Astrocyte (in vitro differentiated cells and primary cell): ENCODE measurements around the gene RHPN2. TPM values are rescaled to one million over a fixed set of nuclear protein-coding genes. Genes with fewer than 3 reads are reported as not detected.

Source experiments
- DNase-seq: peaks from one replicate; pipeline ENCODE4 v3.0.0-alpha.2; 2010; ENCODE audit warnings: low read depth
- FAIRE-seq: peaks from 2 replicates; lab custom pipeline; 2011; peaks lifted over from hg19 to GRCh38; lab: Jason Lieb, UNC
- H2AFZ ChIP-seq: 2 replicates; pipeline ENCODE4 v1.6.0; 2012; ENCODE audit warnings: low read depth, low read length, inconsistent platforms
- H3K27ac ChIP-seq: 2 replicates; pipeline ENCODE4 v1.5.1; 2011; ENCODE audit warnings: low read depth, low read length, inconsistent platforms
- H3K27me3 ChIP-seq: 2 replicates; pipeline ENCODE4 v1.6.0; 2011; ENCODE audit warnings: low read length, inconsistent platforms; ENCODE audit not compliant: insufficient read depth
- H3K36me3 ChIP-seq: 2 replicates; pipeline ENCODE4 v1.5.1; 2011; ENCODE audit warnings: low read length, inconsistent platforms; ENCODE audit not compliant: insufficient read depth
- H3K4me1 ChIP-seq: 2 replicates; pipeline ENCODE4 v1.5.1; 2011; ENCODE audit warnings: low read length, inconsistent platforms; ENCODE audit not compliant: insufficient read depth
- H3K4me2 ChIP-seq: 2 replicates; pipeline ENCODE4 v1.6.0; 2012; ENCODE audit warnings: low read length, inconsistent platforms
- H3K4me3 ChIP-seq: 2 replicates; pipeline ENCODE4 v1.5.1; 2011; ENCODE audit warnings: low read depth, mild to moderate bottlenecking, low read length, inconsistent platforms; ENCODE audit not compliant: insufficient read depth
- H3K79me2 ChIP-seq: 2 replicates; pipeline ENCODE4 v1.6.0; 2012; ENCODE audit warnings: mild to moderate bottlenecking, low read length, inconsistent platforms; ENCODE audit not compliant: insufficient read depth
- H3K9ac ChIP-seq: 2 replicates; pipeline ENCODE4 v1.6.0; 2012; ENCODE audit warnings: mild to moderate bottlenecking, low read length, inconsistent platforms
- H3K9me3 ChIP-seq: 2 replicates; pipeline ENCODE4 v1.5.1; 2012; ENCODE audit warnings: low read depth, mild to moderate bottlenecking, low read length, inconsistent platforms; ENCODE audit not compliant: insufficient read depth
- H4K20me1 ChIP-seq: 2 replicates; pipeline ENCODE4 v1.6.0; 2012; ENCODE audit warnings: low read length, inconsistent platforms; ENCODE audit not compliant: insufficient read depth
- H3K27ac Mint-ChIP-seq: one replicate; pipeline ENCODE4 v1.8.0; 2021; ENCODE audit warnings: mild to moderate bottlenecking, mixed read lengths; ENCODE audit not compliant: unreplicated experiment
- H3K27me3 Mint-ChIP-seq: one replicate; pipeline ENCODE4 v1.8.0; 2021; ENCODE audit warnings: low read depth, mixed read lengths; ENCODE audit not compliant: unreplicated experiment
- H3K36me3 Mint-ChIP-seq: one replicate; pipeline ENCODE4 v1.8.0; 2021; ENCODE audit warnings: low read depth, mixed read lengths; ENCODE audit not compliant: unreplicated experiment
- H3K4me1 Mint-ChIP-seq: one replicate; pipeline ENCODE4 v1.8.0; 2021; ENCODE audit warnings: low read depth, mixed read lengths; ENCODE audit not compliant: unreplicated experiment
- H3K4me3 Mint-ChIP-seq: one replicate; pipeline ENCODE4 v1.8.0; 2021; ENCODE audit warnings: mild to moderate bottlenecking, moderate library complexity, mixed read lengths; ENCODE audit not compliant: unreplicated experiment
- H3K9me3 Mint-ChIP-seq: one replicate; pipeline ENCODE4 v1.8.0; 2021; ENCODE audit warnings: mild to moderate bottlenecking, mixed read lengths; ENCODE audit not compliant: unreplicated experiment
- CTCF ChIP-seq: IDR thresholded peaks from 2 replicates; pipeline ENCODE4 v1.5.1; 2011; ENCODE audit warnings: low read depth, mild to moderate bottlenecking, inconsistent platforms, low read length, moderate library complexity; ENCODE audit not compliant: insufficient read depth
- EZH2 ChIP-seq: IDR thresholded peaks from 2 replicates; pipeline ENCODE4 v1.6.1; 2012; ENCODE audit warnings: mild to moderate bottlenecking, low read length, inconsistent platforms; ENCODE audit not compliant: insufficient read depth
- total RNA-seq: library from RNA; stranded (reverse); gene quantifications from 2 replicates; pipeline ENCODE4 v1.2.1, GENCODE V29; 2021

Gene RHPN2
- total RNA-seq, 1 donor from 2014 or later, result 12.6 TPM

- Histone ChIP-seq H3K27ac (no peak overlapping the region), H3K4me3 (no peak overlapping the region), H3K79me2 (no peaks in the 10 kb centered on the region), H4K20me1 (peaks cover 3% of the 10 kb centered on the region), H3K36me3 (no peaks in the 10 kb centered on the region), H3K9me3 (no peaks in the 10 kb centered on the region), H3K4me1 (peaks cover 15% of the 10 kb centered on the region), H2AFZ (no peak overlapping the region), H3K4me2 (no peak overlapping the region), H3K27me3 (no peaks in the 10 kb centered on the region), H3K9ac (no peak overlapping the region)
- TF ChIP-seq EZH2 (no peak), CTCF (no peak)
- DNase-seq (no peak), FAIRE-seq (no peak)
- peaks cover 1% of the 10 kb centered on the region for H3K27me3 Mint-ChIP-seq
- H3K9me3 Mint-ChIP-seq, result no peaks in the 10 kb centered on the region
- H3K4me1 Mint-ChIP-seq, result peaks cover 3% of the 10 kb centered on the region
- H3K4me3 Mint-ChIP-seq, result no peak overlapping the region
- H3K27ac Mint-ChIP-seq, result no peak overlapping the region
- H3K36me3 Mint-ChIP-seq, result no peaks in the 10 kb centered on the region
These were observed 2.4 kb upstream of the RHPN2 start for GRCh38 chr19:33067121-33067520.

GRCh38 chr19:33066543-33066942, 1.9 kb upstream of the RHPN2 start:
- H3K27me3 ChIP-seq, result no peaks in the 10 kb centered on the region
- no peak for FAIRE-seq
- Mint-ChIP-seq H3K36me3 (no peaks in the 10 kb centered on the region), H3K4me1 (peaks cover 3% of the 10 kb centered on the region), H3K4me3 (peak overlapping the region; percentile 74), H3K27ac (no peak overlapping the region), H3K9me3 (no peaks in the 10 kb centered on the region), H3K27me3 (peaks cover 1% of the 10 kb centered on the region)
- H4K20me1 ChIP-seq, result peaks cover 3% of the 10 kb centered on the region
- no peak overlapping the region for H2AFZ ChIP-seq
- no peak overlapping the region for H3K4me3 ChIP-seq
- no peak overlapping the region for H3K4me2 ChIP-seq
- no peak overlapping the region for H3K9ac ChIP-seq
- H3K27ac ChIP-seq, result no peak overlapping the region
- H3K36me3 ChIP-seq, result no peaks in the 10 kb centered on the region
- H3K79me2 ChIP-seq, result peaks cover 5% of the 10 kb centered on the region
- TF ChIP-seq CTCF, result no peak
- TF ChIP-seq EZH2, result no peak
- no peaks in the 10 kb centered on the region for H3K9me3 ChIP-seq
- DNase-seq, result no peak
- H3K4me1 ChIP-seq, result peaks cover 15% of the 10 kb centered on the region

GRCh38 chr19:33064458-33064791, 263 bp downstream of the RHPN2 start:
- H3K27ac ChIP-seq, result no peak overlapping the region
- TF ChIP-seq EZH2 (no peak), CTCF (no peak)
- H2AFZ ChIP-seq, result no peak overlapping the region
- peak overlapping the region; percentile 46 for H3K4me3 ChIP-seq
- H3K4me1 Mint-ChIP-seq, result no peaks in the 10 kb centered on the region
- peaks cover 5% of the 10 kb centered on the region for H3K79me2 ChIP-seq
- FAIRE-seq (no peak), DNase-seq (no peak)
- peaks cover 18% of the 10 kb centered on the region for H4K20me1 ChIP-seq
- H3K36me3 ChIP-seq, result no peaks in the 10 kb centered on the region
- no peaks in the 10 kb centered on the region for H3K36me3 Mint-ChIP-seq
- no peaks in the 10 kb centered on the region for H3K9me3 ChIP-seq
- peak overlapping the region; percentile 87 for H3K4me3 Mint-ChIP-seq
- H3K4me2 ChIP-seq, result peak overlapping the region; percentile 82
- H3K9ac ChIP-seq, result no peak overlapping the region
- H3K27ac Mint-ChIP-seq, result no peak overlapping the region
- H3K27me3 ChIP-seq, result no peaks in the 10 kb centered on the region
- no peaks in the 10 kb centered on the region for H3K9me3 Mint-ChIP-seq
- H3K4me1 ChIP-seq, result peaks cover 9% of the 10 kb centered on the region
- H3K27me3 Mint-ChIP-seq, result peaks cover 1% of the 10 kb centered on the region
